Neural progenitor cell (in vitro differentiated cells): ENCODE measurements around the gene PPP1R18. TPM values are rescaled to one million over a fixed set of nuclear protein-coding genes. Genes with fewer than 3 reads are reported as not detected.
A peak's percentile ranks its signal among the peaks of the same experiment; 100 is the strongest.
"Not testable (repeated sequence)": the region's sequence is repeated elsewhere in the genome, so short reads cannot be mapped to it uniquely, and the experiment has no call there.

ENCODE experiments used
- DNase-seq: peaks from one replicate; pipeline ENCODE4 v3.0.0-alpha.2; 2016; ENCODE audit warnings: low spot score
- H2AFZ ChIP-seq: fragments of 200-600 bp; sonication (generic); replicated peaks from 2 replicates; pipeline ENCODE4 v1.6.1; 2016; ENCODE audit warnings: antibody characterized with exemption
- H3F3A ChIP-seq: fragments of 200-600 bp; sonication (generic); 2 replicates; pipeline ENCODE4 v1.6.1; 2016; ENCODE audit warnings: antibody characterized with exemption, low read depth
- H3K27ac ChIP-seq: fragments of 200-600 bp; sonication (generic); 2 replicates; pipeline ENCODE4 v1.5.1; 2016; ENCODE audit warnings: mild to moderate bottlenecking
- H3K27me3 ChIP-seq: fragments of 200-600 bp; sonication (generic); 2 replicates; pipeline ENCODE4 v1.6.1; 2016; ENCODE audit warnings: mild to moderate bottlenecking, moderate library complexity
- H3K36me3 ChIP-seq: fragments of 200-600 bp; sonication (generic); 2 replicates; pipeline ENCODE4 v1.5.1; 2016
- H3K4me1 ChIP-seq: fragments of 200-600 bp; sonication (generic); 2 replicates; pipeline ENCODE4 v1.6.1; 2016; ENCODE audit warnings: mixed run types
- H3K4me2 ChIP-seq: fragments of 200-600 bp; sonication (generic); 2 replicates; pipeline ENCODE4 v1.6.1; 2016
- H3K4me3 ChIP-seq: fragments of 200-600 bp; sonication (generic); 2 replicates; pipeline ENCODE4 v1.5.1; 2016
- H3K79me2 ChIP-seq: fragments of 200-600 bp; sonication (generic); 2 replicates; pipeline ENCODE4 v1.6.1; 2016; ENCODE audit warnings: low read depth
- H3K9ac ChIP-seq: fragments of 200-600 bp; sonication (generic); 2 replicates; pipeline ENCODE4 v1.6.1; 2016
- H3K9me3 ChIP-seq: fragments of 200-600 bp; sonication (generic); 2 replicates; pipeline ENCODE4 v1.5.1; 2016; ENCODE audit warnings: low read depth
- H4K20me1 ChIP-seq: fragments of 200-600 bp; sonication (generic); 2 replicates; pipeline ENCODE4 v1.6.1; 2016; ENCODE audit warnings: low read depth
- H3K27ac Mint-ChIP-seq: 3 replicates; pipeline ENCODE4 v1.8.0; 2021; ENCODE audit warnings: mixed read lengths
- H3K27me3 Mint-ChIP-seq: 2 replicates; pipeline ENCODE4 v1.8.0; 2022; ENCODE audit warnings: low read depth, mild to moderate bottlenecking, inconsistent platforms, moderate library complexity, mixed read lengths; ENCODE audit not compliant: insufficient read depth
- H3K36me3 Mint-ChIP-seq: 3 replicates; pipeline ENCODE4 v1.8.0; 2021; ENCODE audit warnings: mixed read lengths
- H3K4me1 Mint-ChIP-seq: 3 replicates; pipeline ENCODE4 v1.8.0; 2021; ENCODE audit warnings: mixed read lengths
- H3K4me3 Mint-ChIP-seq: 3 replicates; pipeline ENCODE4 v1.8.0; 2021; ENCODE audit warnings: mild to moderate bottlenecking, moderate library complexity, mixed read lengths
- H3K9me3 Mint-ChIP-seq: 3 replicates; pipeline ENCODE4 v1.8.0; 2020; ENCODE audit warnings: mixed read lengths
- EZH2 ChIP-seq: fragments of 200-600 bp; sonication (generic); IDR thresholded peaks from 2 replicates; pipeline ENCODE4 v1.6.1; 2017; ENCODE audit warnings: antibody characterized with exemption, mild to moderate bottlenecking, moderate library complexity
- EZH2phosphoT487 ChIP-seq: fragments of 200-600 bp; sonication (generic); IDR thresholded peaks from 2 replicates; pipeline ENCODE4 v1.6.1; 2017; ENCODE audit warnings: antibody characterized with exemption
- total RNA-seq: library from RNA; depleted of rRNA; stranded (reverse); fragments of >200 nt; gene quantifications from 2 replicates; pipeline ENCODE4 v1.2.3, GENCODE V29; 2015; ENCODE audit warnings: low replicate concordance
- TF ChIP-seq, protein P1 (sequence below): fragments of 200-600 bp; sonication (generic); IDR thresholded peaks from 2 replicates; pipeline ENCODE4 v1.5.1; 2017; ENCODE audit warnings: antibody characterized with exemption, mild to moderate bottlenecking

The PPP1R18 gene
- total RNA-seq, 1 donor from 2014 or later: 10.2 TPM

DNA sequence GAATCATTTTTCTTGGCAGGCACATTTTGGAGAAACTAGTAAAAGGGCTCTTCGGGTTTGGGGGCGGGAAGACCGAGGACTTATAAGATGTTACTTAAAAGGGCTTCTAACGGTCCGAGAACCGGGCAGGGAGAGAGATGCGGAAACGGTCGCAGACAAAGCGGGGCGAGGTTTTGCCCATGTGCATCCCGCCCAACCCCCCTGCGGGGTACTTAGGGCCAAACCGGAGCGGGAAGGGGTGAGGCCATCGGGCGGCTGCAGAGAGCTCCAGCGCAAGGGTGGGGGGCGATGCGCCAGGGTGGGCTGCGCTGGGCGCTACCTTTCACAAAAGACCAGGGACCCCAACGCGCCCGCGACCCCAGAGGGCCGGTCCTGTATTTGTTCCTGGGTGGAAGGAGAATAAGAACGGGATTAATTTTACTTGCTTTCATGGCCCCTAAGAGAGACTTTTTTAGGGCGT, 34.3 kb upstream of the PPP1R18 start:
- Histone ChIP-seq H3K9ac (peak overlapping the region; percentile 90), H2AFZ (no peak overlapping the region), H3F3A (peaks cover 77% of the 10 kb centered on the region), H4K20me1 (peaks cover 44% of the 10 kb centered on the region), H3K4me2 (peak overlapping the region; percentile 75), H3K36me3 (peaks cover 4% of the 10 kb centered on the region), H3K9me3 (no peaks in the 10 kb centered on the region), H3K79me2 (peaks cover 85% of the 10 kb centered on the region), H3K4me1 (peaks cover 18% of the 10 kb centered on the region), H3K27ac (peak overlapping the region; percentile 85), H3K27me3 (no peaks in the 10 kb centered on the region), H3K4me3 (peak overlapping the region; percentile 85)
- DNase-seq: peak; percentile 87
- Mint-ChIP-seq H3K27ac (peak overlapping the region; percentile 99), H3K4me3 (peak overlapping the region; percentile 98), H3K9me3 (peaks cover 2% of the 10 kb centered on the region), H3K4me1 (peaks cover 65% of the 10 kb centered on the region), H3K36me3 (peaks cover 35% of the 10 kb centered on the region), H3K27me3 (peaks cover 14% of the 10 kb centered on the region)
- TF ChIP-seq, protein P1, sequence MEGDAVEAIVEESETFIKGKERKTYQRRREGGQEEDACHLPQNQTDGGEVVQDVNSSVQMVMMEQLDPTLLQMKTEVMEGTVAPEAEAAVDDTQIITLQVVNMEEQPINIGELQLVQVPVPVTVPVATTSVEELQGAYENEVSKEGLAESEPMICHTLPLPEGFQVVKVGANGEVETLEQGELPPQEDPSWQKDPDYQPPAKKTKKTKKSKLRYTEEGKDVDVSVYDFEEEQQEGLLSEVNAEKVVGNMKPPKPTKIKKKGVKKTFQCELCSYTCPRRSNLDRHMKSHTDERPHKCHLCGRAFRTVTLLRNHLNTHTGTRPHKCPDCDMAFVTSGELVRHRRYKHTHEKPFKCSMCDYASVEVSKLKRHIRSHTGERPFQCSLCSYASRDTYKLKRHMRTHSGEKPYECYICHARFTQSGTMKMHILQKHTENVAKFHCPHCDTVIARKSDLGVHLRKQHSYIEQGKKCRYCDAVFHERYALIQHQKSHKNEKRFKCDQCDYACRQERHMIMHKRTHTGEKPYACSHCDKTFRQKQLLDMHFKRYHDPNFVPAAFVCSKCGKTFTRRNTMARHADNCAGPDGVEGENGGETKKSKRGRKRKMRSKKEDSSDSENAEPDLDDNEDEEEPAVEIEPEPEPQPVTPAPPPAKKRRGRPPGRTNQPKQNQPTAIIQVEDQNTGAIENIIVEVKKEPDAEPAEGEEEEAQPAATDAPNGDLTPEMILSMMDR: no peak
- no peak for TF ChIP-seq EZH2phosphoT487
- TF ChIP-seq EZH2: no peak

DNA sequence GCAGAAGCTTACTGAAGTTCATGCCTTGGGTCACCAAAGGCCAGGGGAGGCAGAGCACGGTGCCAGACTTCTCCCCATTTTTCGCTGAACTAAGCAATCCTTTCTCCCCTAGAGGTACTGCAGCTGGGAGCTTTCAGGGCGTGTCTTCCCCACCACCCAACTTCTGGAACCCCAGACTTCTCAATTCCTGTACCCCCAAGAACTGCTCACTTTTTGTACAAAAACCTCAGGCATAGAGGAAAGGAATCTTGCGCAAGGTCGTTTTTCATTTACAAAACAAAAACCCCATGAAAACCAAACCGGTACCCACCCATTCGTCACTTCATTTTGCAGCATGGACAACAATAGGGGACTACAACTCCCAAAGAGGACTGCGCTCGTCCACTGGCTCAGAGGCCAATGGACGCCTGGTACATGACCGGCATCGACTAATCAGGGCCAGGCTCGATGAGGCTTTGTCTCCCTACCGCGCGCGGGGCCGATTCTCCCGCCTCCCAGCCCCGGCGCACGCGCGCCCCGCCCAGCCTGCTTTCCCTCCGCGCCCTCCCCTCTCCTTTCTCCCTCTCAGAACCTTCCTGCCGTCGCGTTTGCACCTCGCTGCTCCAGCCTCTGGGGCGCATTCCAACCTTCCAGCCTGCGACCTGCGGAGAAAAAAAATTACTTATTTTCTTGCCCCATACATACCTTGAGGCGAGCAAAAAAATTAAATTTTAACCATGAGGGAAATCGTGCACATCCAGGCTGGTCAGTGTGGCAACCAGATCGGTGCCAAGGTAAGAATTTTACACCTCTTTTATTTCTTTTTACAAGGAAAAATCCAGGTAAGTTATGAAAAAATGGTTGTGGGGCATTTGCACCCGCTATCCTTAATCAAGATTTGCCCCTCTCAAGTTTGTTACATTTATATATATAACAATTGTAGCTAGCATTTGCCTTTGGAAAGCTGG, 33.6 kb upstream of the PPP1R18 start, which contains the start of gene TUBB:
TUBB (plus strand) TSS at position 562 of the 947 bp plus-strand sequence; CDS start at position 717, 155 bp downstream.
- Mint-ChIP-seq H3K27me3 (peaks cover 12% of the 10 kb centered on the region), H3K9me3 (peaks cover 2% of the 10 kb centered on the region), H3K4me3 (peak within 1 kb of the TSS; percentile 98), H3K4me1 (peaks cover 65% of the 10 kb centered on the region), H3K36me3 (peaks cover 40% of the 10 kb centered on the region), H3K27ac (peak within 1 kb of the TSS; percentile 99)
- Histone ChIP-seq H3K4me2 (peak within 1 kb of the TSS; percentile 90), H3K4me3 (peak within 1 kb of the TSS; percentile 85), H3K27ac (peak within 1 kb of the TSS; percentile 85), H2AFZ (peak within 1 kb of the TSS; percentile 78), H4K20me1 (peaks cover 37% of the 10 kb centered on the region), H3K36me3 (peaks cover 4% of the 10 kb centered on the region), H3K79me2 (peaks cover 92% of the 10 kb centered on the region), H3F3A (peaks cover 70% of the 10 kb centered on the region), H3K4me1 (peaks cover 18% of the 10 kb centered on the region), H3K27me3 (no peaks in the 10 kb centered on the region), H3K9ac (peak within 1 kb of the TSS; percentile 90), H3K9me3 (no peaks in the 10 kb centered on the region)
- TF ChIP-seq, protein P1: peak; percentile 22
- TF ChIP-seq EZH2 (no peak), EZH2phosphoT487 (no peak)
- DNase-seq: peak; percentile 99

DNA sequence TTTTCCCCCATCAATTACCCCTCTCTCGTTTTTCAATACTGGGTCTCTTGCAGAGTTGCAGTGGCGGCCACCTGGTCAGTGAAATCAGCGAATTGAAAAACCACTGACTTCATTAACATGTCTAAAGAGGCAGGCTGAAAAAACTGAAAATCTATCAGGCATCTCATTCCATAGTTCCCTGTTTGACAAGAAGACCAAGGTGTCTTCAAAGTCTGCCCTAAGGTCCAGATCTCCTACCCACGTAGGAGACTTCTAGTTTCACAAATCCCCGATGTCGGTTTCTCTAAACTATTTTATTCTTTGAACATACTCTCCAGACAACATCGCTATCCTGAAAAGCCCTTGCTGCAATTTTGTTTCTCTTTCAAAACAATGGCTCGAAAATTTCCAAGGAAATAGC, 32.9 kb upstream of the PPP1R18 start:
- peaks cover 63% of the 10 kb centered on the region for H3K4me1 Mint-ChIP-seq

DNA sequence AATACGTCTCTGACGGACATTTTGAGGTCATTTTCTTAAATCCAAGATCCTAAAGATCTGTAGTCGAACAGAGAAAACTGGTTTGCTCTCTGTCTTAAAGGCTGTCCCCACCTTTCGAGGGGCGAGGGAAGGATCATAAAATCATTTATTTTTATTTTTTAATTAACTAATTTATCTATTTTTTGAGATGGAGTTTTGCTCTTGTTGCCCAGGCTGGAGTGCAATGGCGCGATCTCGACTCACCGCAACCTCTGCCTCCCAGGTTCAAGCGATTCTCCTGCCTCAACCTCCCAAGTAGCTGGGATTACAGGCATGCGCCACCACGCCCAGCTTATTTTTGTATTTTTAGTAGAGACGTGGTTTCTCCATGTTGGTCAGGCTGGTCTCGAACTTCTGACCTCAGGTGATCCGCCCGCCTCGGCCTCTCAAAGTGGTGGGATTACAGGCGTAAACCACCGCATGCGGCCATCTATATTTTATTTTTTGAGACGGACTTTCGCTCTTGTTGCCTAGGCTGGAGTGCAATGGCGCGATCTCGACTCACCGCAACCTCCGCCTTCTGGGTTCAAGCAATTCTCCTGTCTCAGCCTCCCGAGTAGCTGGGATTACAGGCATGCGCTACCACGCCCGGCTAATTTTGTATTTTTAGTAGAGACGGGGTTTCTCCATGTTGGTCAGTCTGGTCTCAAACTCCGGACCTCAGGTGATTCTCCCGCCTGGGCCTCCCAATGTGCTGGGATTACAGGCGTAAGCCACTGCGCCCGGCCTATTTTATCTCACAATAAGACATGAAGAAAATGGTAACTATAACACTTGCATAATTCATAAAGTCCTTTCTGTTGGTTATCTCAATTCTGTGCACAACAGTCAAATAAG, 31.6 kb upstream of the PPP1R18 start:
- Histone ChIP-seq H3K4me2 (peak overlapping the region; percentile 90), H3K4me3 (peak overlapping the region; percentile 77), H4K20me1 (peaks cover 17% of the 10 kb centered on the region), H3K9ac (peak overlapping the region; percentile 15), H3K27ac (peak overlapping the region; percentile 85), H3K4me1 (peaks cover 11% of the 10 kb centered on the region), H3F3A (peaks cover 50% of the 10 kb centered on the region), H3K79me2 (peaks cover 81% of the 10 kb centered on the region)
- Mint-ChIP-seq H3K36me3 (peaks cover 40% of the 10 kb centered on the region), H3K27ac (peak overlapping the region; percentile 100), H3K4me3 (peak overlapping the region; percentile 98), H3K4me1 (peaks cover 52% of the 10 kb centered on the region), H3K27me3 (peaks cover 14% of the 10 kb centered on the region)
- not testable (repeated sequence) for DNase-seq, H2AFZ ChIP-seq, H3K9me3 ChIP-seq, H3K36me3 ChIP-seq, H3K27me3 ChIP-seq, H3K9me3 Mint-ChIP-seq

More for the DNA sequence above, 32.9 kb upstream of the PPP1R18 start:
- H4K20me1 ChIP-seq: peaks cover 30% of the 10 kb centered on the region
- peak overlapping the region; percentile 90 for H3K4me2 ChIP-seq
- H2AFZ ChIP-seq: peak overlapping the region; percentile 78
- peaks cover 42% of the 10 kb centered on the region for H3K36me3 Mint-ChIP-seq
- H3K79me2 ChIP-seq: peaks cover 92% of the 10 kb centered on the region
- H3K4me3 ChIP-seq: peak overlapping the region; percentile 85
- H3K27me3 ChIP-seq: no peaks in the 10 kb centered on the region
- H3K9me3 Mint-ChIP-seq: peaks cover 2% of the 10 kb centered on the region
- peaks cover 18% of the 10 kb centered on the region for H3K4me1 ChIP-seq
- TF ChIP-seq, protein P1: no peak
- TF ChIP-seq EZH2: no peak
- no peak for TF ChIP-seq EZH2phosphoT487
- peaks cover 12% of the 10 kb centered on the region for H3K27me3 Mint-ChIP-seq
- peak; percentile 37 for DNase-seq
- no peak overlapping the region for H3K9ac ChIP-seq
- H3K27ac Mint-ChIP-seq: peak overlapping the region; percentile 99
- peak overlapping the region; percentile 72 for H3K27ac ChIP-seq
- no peaks in the 10 kb centered on the region for H3K9me3 ChIP-seq
- H3F3A ChIP-seq: peaks cover 63% of the 10 kb centered on the region
- peaks cover 4% of the 10 kb centered on the region for H3K36me3 ChIP-seq
- H3K4me3 Mint-ChIP-seq: peak overlapping the region; percentile 98
